ENCODE data around the gene LGSN.

DNA sequence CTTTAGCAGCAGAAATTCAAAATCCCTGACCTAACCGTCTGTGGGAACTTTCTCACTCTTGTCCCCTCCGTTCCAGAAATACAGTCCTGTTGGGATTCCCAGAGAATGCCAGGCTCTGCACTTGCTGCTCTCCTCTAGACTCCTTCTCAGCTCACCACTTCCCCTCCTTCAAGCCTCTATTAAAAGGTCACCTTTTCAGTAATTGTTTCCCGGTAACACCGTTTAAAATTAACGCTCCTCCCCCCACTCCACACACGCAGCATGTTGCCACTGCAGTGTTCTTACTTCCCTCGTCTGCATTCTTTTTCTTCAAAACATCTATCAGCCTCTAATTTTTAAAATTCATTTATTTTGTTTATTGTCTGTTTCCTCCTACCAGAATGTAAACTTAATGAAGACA is 48.6 kb upstream of the LGSN start:
- TF ChIP-seq, protein P1, sequence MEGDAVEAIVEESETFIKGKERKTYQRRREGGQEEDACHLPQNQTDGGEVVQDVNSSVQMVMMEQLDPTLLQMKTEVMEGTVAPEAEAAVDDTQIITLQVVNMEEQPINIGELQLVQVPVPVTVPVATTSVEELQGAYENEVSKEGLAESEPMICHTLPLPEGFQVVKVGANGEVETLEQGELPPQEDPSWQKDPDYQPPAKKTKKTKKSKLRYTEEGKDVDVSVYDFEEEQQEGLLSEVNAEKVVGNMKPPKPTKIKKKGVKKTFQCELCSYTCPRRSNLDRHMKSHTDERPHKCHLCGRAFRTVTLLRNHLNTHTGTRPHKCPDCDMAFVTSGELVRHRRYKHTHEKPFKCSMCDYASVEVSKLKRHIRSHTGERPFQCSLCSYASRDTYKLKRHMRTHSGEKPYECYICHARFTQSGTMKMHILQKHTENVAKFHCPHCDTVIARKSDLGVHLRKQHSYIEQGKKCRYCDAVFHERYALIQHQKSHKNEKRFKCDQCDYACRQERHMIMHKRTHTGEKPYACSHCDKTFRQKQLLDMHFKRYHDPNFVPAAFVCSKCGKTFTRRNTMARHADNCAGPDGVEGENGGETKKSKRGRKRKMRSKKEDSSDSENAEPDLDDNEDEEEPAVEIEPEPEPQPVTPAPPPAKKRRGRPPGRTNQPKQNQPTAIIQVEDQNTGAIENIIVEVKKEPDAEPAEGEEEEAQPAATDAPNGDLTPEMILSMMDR (IDR thresholded peaks at IDR 0.05; ENCODE audit: poor library complexity): no peak
- no peak for TF ChIP-seq EZH2phosphoT487 (IDR thresholded peaks at IDR 0.05; ENCODE audit: low read depth, severe bottlenecking, unreplicated experiment)
- TF ChIP-seq EZH2 (IDR thresholded peaks at IDR 0.05; ENCODE audit: borderline replicate concordance): no peak
